ENCODE data around the gene AEBP2. TPM values are rescaled to one million over a fixed set of nuclear protein-coding genes. Genes with fewer than 3 reads are reported as not detected.

AEBP2 gene
- total and polyA plus RNA-seq, 3 donors from 2014 or later = 30.8 to 62.0 (median 57.7) TPM

- no peaks in the 10 kb centered on the region for H3K4me1 ChIP-seq
- no peak for DNase-seq
- no peaks in the 10 kb centered on the region for H3K9me3 ChIP-seq
- WGBS, 2 donors = 14 to 28% methylated on average over 3 of the region's 3 CpGs
- no peaks in the 10 kb centered on the region for H3K27me3 ChIP-seq
- no peaks in the 10 kb centered on the region for H3K36me3 ChIP-seq (ENCODE audit: low read depth, missing control alignments)
- intact Hi-C loops (cut with DNase I; ENCODE audit: low total_unique reads) = no loop called here
- TF ChIP-seq POLR2A (IDR thresholded peaks at IDR 0.05) (no peak), CTCF (IDR thresholded peaks at IDR 0.05) (no peak)
- H3K4me3 ChIP-seq = no peak overlapping the region
- H3K27ac ChIP-seq = no peak overlapping the region
Measured at GRCh38 chr12:19409376-19409775, 29.9 kb upstream of the AEBP2 start.

- 65 to 67% methylated on average over 6 of the region's 6 CpGs for WGBS, 2 donors
- Histone ChIP-seq H3K4me1 (no peaks in the 10 kb centered on the region), H3K27ac (no peak overlapping the region), H3K9me3 (no peaks in the 10 kb centered on the region), H3K4me3 (no peak overlapping the region), H3K36me3 (ENCODE audit: low read depth, missing control alignments) (no peaks in the 10 kb centered on the region), H3K27me3 (no peaks in the 10 kb centered on the region)
- no peak for TF ChIP-seq CTCF (IDR thresholded peaks at IDR 0.05)
- no peak for TF ChIP-seq POLR2A (IDR thresholded peaks at IDR 0.05)
- no peak for DNase-seq
- intact Hi-C loops (cut with DNase I; ENCODE audit: low total_unique reads) = no loop called here
Measured at GRCh38 chr12:19410211-19410610, 29.1 kb upstream of the AEBP2 start.

GRCh38 chr12:19410629-19411185, 28.6 kb upstream of the AEBP2 start:
- Histone ChIP-seq H3K27me3 (no peaks in the 10 kb centered on the region), H3K4me3 (no peak overlapping the region), H3K27ac (no peak overlapping the region), H3K4me1 (no peaks in the 10 kb centered on the region), H3K36me3 (ENCODE audit: low read depth, missing control alignments) (no peaks in the 10 kb centered on the region), H3K9me3 (no peaks in the 10 kb centered on the region)
- no peak for DNase-seq
- intact Hi-C loops (cut with DNase I; ENCODE audit: low total_unique reads) = no loop called here
- no peak for TF ChIP-seq POLR2A (IDR thresholded peaks at IDR 0.05)
- no peak for TF ChIP-seq CTCF (IDR thresholded peaks at IDR 0.05)
- WGBS, 2 donors = 77 to 86% methylated on average over 7 of the region's 7 CpGs

- Histone ChIP-seq H3K27ac (no peak overlapping the region), H3K4me3 (no peak overlapping the region), H3K27me3 (no peaks in the 10 kb centered on the region), H3K4me1 (no peaks in the 10 kb centered on the region), H3K36me3 (ENCODE audit: low read depth, missing control alignments) (no peaks in the 10 kb centered on the region), H3K9me3 (no peaks in the 10 kb centered on the region)
- TF ChIP-seq POLR2A (IDR thresholded peaks at IDR 0.05) (no peak), CTCF (IDR thresholded peaks at IDR 0.05) (no peak)
- WGBS, 2 donors = 87 to 90% methylated on average over 10 of the region's 10 CpGs
- no peak for DNase-seq
- intact Hi-C loops (cut with DNase I; ENCODE audit: low total_unique reads) = no loop called here
Measured at GRCh38 chr12:19411234-19412204, 27.8 kb upstream of the AEBP2 start.

All from testis (tissue), 3 donors.